Stimulated activated naive CD8-positive, alpha-beta T cell treated with anti-CD3 and anti-CD28 coated beads, Interleukin-15, Interleukin-2, amounts not matched to agents 100 U/mL and 50 U/mL, for 24 hours (primary cell): ENCODE results near the gene JAKMIP1.
"Not testable (repeated sequence)": the region's sequence is repeated elsewhere in the genome, so short reads cannot be mapped to it uniquely, and the experiment has no call there.

Source experiments
- ATAC-seq: fragments of 150-1000 bp; cut with Tn5 transposase; one replicate; pipeline ENCODE4 v1.10.0; 2021
- DNase-seq: peaks from one replicate; pipeline ENCODE4 v3.0.0; 2021

JAKMIP1 gene

DNA sequence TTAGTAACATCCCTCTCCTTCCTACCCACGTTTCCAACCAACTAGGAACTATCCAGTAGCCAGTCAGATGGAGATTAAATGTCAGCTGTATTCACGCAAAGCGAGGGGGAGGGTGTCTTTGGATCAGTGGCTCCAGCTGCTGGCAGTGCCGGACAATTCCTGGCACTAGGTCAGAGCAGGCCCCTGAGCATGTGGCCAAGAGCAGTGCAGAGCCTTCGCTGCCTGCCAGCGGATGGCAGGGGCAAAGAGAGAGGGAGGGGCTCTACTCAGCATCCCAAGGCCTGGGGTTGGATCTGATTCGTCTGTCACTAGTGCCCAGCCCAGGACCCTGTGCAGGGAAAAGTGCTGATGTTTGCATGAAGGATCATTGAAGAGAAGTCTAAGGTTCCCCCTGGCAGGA is 28.7 kb upstream of the JAKMIP1 start:
- ATAC-seq (no peak), DNase-seq (no peak)

- no peak for ATAC-seq
- DNase-seq: no peak
Observed at GRCh38 chr4:6228158-6229067, 28.1 kb upstream of the JAKMIP1 start.

DNA sequence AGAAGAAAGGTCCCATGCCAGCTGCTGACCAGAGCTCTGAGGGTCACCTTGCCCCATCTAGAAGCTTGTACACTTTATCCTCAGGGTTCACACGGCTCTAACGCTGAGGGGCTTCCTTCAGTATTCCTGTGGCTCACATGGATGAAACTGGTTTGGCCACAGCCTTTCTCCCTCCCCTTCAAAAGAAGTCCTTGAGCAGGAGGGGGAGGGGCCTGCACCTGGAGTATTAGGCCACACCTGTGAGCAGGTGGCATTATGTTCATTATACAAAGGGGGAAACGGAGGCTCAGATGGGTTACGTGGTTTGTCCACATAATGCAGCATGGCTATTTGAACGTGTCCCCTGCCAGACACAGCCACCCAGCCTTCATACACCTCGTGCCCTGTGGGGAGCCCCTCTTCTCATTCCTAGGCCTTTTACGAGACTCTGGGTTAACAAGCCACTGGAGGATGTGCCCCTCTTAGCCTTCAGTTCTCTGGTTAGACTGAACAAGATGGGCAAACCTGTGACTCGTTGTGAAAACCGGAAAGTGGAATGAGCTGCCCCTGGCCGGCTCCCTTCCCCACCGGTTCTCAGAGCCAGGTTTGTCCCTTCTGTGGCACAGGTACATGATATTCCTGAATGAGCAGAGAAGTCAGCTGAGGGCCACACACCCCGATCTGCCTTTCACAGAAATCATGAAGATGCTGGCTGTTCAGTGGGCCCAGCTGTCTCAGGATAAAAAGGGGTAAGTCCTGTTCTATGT is 27.2 kb upstream of the JAKMIP1 start:
- DNase-seq (no peak), ATAC-seq (no peak)

DNA sequence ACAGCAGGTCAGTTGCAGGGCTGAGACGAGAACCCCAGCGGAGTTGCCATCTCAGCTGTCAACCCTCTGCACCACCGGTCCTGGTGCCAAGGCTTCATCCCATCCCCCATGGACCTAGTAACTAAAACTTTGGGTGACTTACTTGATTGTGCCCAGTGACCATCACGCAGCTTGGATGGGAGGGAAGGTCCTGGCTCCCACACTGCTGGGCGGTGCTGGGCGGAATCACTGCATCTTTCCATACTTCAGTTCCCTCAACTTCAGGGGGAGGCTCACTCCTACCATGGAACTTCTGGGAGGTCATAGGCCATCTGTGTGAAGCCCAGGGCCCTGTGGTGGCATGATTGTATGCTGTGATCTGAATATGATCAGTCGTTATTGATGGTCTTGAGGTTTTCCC is 26.2 kb upstream of the JAKMIP1 start:
- ATAC-seq (no peak), DNase-seq (no peak)

DNA sequence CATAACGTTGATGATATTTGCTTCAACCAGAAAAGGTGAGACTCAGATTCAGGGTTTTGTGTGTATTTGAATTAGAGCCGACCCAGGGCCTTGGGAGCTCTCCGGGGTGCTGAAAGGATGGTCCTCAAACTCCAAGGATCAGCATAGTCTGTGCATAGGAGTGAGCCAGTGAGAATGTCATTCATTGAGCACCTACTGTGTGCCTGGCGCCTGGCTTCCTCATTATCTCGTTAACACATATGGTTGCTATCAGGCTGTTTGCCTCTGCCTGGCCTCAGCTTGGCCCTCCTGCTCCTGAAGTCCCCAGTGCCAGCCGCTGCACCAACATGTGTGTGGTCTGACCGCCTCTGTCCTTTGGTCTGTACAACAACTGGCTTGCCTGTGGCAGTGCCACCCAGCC is 25.1 kb upstream of the JAKMIP1 start:
- ATAC-seq (no peak), DNase-seq (no peak)

GRCh38 chr4:6224735-6225134 is 24.4 kb upstream of the JAKMIP1 start:
- DNase-seq: no peak
- no peak for ATAC-seq

DNA sequence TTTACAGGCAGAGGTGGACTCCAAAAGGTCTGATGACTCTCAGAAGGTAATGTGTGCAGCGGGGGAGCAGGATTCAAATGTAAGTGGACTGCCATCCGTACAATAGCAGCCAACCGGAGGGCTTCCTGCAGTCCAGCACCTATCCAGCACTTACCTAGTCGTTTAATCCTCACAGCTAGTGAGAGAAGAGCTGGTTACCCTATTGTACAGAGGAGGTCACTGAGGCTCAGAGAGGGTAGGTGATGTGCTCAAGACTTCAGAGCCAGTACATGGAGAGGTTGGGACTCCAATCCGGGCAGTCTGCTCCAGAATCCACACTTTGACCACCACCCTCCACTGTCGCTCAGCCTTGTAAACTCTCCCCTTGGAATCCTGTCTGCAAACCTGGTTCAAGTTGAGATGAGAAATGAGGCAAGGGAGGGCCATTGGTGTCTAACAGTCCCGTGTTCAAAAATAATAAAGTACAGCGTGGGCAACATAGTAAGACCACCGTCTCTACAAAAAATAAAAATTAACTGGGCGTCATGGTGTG is 22.5 kb upstream of the JAKMIP1 start:
- no peak for DNase-seq
- no peak for ATAC-seq

DNA sequence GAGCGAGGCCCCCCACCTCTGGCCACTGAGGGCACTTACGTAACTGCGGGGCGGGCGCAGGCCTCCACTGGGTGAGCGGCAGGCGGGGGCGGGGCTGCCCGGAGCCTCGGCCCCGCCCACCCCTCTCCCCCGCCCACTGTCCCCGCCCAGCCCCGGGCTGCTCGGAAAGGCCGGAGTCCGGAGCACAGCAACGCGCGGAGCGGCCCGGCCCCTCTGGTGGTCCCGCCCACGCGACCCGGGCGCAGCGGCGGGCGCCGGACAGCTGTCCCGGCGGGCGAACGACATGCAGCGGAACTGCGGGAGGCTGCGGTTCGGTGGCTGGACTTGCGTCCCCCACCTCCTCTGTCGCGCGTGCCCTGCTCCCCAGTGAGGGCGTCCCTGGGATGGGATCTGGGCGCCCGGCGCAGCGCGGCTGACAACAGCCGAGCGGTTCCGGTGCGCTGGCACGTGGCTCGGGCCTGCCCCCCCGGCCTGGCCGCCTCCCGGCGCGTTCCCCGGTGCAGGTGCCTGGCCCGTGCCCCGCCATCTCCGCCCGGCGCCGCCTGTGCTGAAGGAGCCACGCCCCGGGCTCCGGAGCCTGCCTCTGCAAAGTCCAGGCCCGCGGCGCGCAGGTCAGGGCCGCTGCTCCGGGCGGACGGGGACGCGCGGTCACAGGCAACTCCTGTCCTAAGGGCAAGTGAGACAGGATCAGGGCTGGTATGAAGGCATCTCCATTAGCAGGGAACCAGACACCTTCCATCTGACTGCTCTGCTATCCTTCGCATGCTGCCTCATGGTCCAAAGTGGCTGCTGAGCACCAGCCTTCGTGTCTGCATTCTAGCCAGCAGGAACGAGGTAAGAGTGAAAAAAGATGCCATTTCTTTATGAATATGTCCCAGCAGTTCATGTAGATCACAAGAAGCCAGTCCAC is 21.8 kb upstream of the JAKMIP1 start:
- DNase-seq (peak; percentile 34), ATAC-seq (peak; percentile 58)

DNA sequence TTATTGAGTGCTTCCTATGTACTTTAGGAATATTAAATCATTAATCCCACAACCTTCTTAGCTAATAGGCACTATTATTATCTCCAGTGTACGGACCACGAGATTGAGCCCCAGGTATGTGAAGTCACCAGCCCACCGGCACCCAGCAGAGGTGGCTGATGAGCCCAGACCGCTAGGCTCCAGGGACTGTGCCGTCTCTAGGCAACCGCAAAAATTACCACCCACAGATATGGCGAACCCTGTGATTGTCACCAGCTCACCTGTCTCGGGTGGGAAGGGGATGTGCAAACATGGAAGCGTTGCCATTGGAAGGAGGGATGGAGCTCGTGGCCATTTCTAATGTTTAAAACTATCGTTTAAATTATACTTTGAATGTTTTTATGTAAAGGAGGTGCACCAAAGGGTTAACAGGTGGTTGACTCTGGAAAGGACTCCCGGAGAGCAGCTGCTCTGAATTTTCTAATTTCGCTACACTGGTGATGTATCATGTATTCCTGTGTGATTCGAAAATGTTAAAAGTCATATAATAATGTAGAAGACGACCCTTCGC is 21.0 kb upstream of the JAKMIP1 start:
- ATAC-seq (no peak), DNase-seq (no peak)

DNA sequence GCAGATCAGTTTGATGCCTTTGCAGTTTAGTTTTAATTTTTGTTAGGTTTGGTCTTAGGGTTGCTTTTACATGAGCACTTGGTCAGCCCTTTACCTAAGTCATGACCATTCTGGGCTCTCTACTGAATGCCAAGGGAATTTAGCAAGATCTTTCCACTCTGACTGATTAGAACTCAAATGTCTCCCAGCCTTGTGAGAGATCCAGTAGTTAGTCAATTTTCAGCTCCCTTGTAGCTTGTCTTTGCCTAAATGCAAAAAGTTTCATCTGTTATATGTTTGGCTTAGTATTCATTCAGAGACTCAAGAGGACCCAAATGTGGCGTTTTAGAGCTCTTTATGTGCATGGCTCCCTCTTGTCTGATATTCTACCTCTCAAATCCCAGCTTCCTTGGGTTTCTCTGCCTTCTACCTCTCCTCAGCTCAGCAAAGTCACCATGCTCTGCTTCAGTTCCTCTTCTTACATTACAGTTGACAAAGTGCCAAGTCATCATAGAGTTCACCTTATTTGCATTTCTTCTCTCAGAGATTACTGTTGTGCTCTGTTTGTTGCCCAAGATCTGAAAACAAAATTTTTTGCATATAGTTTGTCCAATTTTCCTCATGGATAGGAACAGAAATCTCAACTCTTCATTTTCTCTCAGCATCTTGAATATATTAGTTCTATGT is 17.5 kb upstream of the JAKMIP1 start:
- DNase-seq (no peak), ATAC-seq (no peak)

GRCh38 chr4:6216588-6216987 is 16.2 kb upstream of the JAKMIP1 start:
- DNase-seq: no peak
- ATAC-seq: no peak

DNA sequence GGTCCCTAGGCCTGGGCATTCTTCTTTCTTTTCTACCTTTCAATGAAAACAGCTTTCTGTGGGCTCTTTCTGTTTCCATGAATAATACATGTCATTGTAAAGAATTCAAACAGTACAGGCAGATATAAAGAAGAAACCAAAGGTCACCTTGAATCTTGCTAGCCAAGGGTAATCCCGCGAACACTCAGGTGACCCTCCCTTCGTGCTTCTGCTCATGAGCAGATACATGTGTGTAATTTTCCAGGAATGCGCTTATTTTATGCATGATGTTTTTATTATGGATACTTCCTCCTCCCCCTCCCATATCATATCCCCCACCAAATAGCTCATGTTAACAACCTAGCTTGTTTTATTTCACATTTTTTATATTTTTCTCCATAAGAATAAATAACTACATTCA is 9.6 kb upstream of the JAKMIP1 start:
- DNase-seq (no peak), ATAC-seq (no peak)

DNA sequence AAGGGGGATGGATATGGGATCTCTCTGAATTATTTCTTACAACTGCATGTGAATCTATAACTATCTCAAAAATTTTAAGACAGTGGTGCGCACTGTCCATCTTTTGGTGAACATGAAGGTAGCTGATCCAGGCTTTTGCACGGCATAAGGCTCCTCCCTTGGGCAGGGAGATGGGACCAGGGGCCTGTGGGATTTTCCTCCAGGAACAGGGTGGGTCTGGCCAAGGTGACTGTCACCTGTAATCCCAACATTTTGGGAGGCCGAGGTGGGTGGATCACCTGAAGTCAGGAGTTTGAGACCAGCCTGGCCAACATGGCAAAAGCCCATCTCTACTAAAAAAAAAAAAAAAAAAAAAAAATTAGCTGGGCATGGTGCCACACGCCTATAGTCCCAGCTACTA is 8.9 kb upstream of the JAKMIP1 start:
- not testable (repeated sequence) for ATAC-seq, DNase-seq

DNA sequence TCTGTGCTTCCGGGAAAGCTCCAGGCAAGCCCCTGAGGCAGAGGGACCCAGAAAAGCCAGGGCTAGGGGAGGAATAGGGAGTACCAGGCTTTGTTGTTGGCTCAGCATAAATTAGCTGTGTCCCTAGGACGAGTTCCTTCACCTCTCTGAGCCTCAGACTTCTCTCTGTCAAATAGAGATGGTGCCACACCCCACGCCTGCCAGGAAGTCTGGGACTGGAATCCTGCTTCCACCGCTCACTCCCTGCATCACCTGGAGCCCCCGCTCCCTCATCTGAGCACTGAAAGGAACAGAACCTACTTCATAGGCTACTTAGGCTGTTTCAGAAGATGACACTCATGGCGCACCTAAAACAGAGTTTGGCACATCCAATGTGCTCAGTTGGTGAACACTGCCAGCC is 8.1 kb upstream of the JAKMIP1 start:
- DNase-seq: no peak
- ATAC-seq: no peak

GRCh38 chr4:6207602-6208001 is 7.3 kb upstream of the JAKMIP1 start:
- DNase-seq (no peak), ATAC-seq (no peak)

DNA sequence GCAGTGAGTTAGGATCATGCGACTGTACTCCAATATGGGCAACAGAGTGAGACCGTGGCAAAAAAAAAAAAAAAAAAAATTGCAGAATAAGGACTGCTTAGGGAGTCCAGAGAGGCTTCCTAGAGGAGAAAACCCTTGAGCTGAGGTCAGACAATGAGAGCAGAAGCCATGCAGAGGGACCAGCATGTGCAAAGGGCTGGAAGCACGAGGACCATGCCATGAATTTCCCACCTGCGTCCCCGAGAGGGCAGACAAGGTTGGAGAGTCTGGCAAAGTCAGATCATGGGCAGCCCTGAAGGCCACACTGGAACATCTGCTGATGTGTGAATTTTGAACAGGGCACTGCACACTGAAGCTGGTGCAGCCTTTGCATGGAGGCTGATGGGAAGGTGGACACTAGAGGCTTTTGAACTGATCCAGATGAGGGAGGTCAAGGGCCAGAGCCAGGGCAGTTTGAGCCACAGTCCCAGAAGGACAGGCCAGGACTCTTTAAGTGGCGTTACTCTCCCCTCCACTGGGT is 6.5 kb upstream of the JAKMIP1 start:
- ATAC-seq: no peak

DNA sequence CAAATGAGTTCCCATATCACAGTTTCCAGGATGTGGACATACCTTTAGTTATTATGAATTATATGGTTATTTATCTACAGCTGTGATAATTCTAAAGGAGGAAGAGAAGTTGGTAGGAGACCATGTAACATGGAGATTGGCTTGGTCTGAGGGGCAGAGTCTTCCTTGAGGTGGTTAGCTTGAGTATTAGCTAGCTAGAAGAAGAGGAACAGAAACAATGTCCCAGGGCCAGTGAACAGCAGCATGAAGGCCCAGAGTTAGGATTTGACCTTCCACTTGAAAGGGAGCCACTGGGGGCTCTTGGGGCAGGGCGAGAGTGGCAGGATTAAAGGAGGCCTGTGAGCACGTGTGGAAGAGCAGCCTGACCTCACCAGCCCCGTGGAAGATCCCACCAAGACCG is 5.6 kb upstream of the JAKMIP1 start:
- ATAC-seq: no peak
- DNase-seq: no peak

More for the DNA sequence above, 6.5 kb upstream of the JAKMIP1 start:
- no peak for DNase-seq

DNA sequence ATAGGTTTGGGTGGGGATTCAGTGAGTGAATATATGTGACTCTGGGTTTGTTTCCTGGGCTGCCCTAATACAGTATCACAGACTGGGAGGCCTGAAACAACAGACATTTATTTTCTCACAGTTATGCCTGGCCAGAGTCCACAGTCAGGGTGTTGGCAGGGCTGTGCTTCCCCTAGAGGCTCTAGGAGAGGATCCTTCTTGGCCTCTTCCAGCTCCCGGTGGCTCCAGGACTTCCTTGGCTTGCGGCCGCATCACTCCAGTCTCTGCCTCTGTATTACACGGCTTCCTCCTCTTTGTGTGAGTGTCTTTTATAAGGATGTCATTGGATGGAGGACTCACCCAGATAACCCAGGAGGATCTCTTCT is 5.2 kb upstream of the JAKMIP1 start:
- DNase-seq: no peak
- no peak for ATAC-seq

GRCh38 chr4:6204871-6205566 is 4.7 kb upstream of the JAKMIP1 start:
- DNase-seq (no peak), ATAC-seq (no peak)

DNA sequence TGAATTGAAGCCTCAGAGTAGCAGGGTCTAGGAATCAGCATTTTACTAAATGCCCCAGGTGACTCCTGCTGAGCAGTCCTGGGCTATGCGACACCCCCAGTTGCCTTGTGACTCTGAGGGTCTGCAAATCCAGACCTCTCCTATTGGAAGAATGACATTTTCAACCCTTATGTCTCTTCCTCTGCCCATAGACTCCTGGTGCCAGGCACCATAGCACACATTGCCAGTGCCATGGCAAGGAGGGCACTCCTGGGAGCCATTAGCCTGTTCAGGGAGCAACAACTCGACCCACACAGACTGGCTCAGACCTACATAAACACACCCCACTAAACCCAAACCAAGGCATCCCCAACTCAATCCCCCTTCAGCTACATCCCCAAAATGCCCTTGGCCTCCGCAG is 3.7 kb upstream of the JAKMIP1 start:
- no peak for ATAC-seq
- DNase-seq: no peak
